Measurements from ENCODE around the gene SAMD8. TPM values are rescaled to one million over a fixed set of nuclear protein-coding genes. Genes with fewer than 3 reads are reported as not detected.

The SAMD8 gene
- total RNA-seq, 4 donors from 2014 or later: 19.9 to 36.8 (median 28.4) TPM

- no peaks in the 10 kb centered on the region for H3K27me3 ChIP-seq
- peak overlapping the region; percentile 74 to 97 (median 77) for H3K4me3 ChIP-seq (replicated peaks in 1 of 3)
- peaks cover 12 to 23% of the 10 kb centered on the region in 2 donors for H3K36me3 ChIP-seq
- no peaks in the 10 kb centered on the region for H3K9me3 ChIP-seq
- WGBS, 2 donors: 0 to 3% methylated on average over 19 of the region's 19 CpGs
- peak; percentile 84 to 88 for DNase-seq
- peaks cover 18 to 27% of the 10 kb centered on the region in 2 donors for H3K4me1 ChIP-seq
- H3K27ac ChIP-seq: peak overlapping the region; percentile 98 to 99 (median 99)
- TF ChIP-seq, protein P1, sequence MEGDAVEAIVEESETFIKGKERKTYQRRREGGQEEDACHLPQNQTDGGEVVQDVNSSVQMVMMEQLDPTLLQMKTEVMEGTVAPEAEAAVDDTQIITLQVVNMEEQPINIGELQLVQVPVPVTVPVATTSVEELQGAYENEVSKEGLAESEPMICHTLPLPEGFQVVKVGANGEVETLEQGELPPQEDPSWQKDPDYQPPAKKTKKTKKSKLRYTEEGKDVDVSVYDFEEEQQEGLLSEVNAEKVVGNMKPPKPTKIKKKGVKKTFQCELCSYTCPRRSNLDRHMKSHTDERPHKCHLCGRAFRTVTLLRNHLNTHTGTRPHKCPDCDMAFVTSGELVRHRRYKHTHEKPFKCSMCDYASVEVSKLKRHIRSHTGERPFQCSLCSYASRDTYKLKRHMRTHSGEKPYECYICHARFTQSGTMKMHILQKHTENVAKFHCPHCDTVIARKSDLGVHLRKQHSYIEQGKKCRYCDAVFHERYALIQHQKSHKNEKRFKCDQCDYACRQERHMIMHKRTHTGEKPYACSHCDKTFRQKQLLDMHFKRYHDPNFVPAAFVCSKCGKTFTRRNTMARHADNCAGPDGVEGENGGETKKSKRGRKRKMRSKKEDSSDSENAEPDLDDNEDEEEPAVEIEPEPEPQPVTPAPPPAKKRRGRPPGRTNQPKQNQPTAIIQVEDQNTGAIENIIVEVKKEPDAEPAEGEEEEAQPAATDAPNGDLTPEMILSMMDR (IDR thresholded peaks at IDR 0.05): no peak
- TF ChIP-seq POLR2A (IDR thresholded peaks at IDR 0.05): peak in 1 of 2 donors; percentile 62
- intact Hi-C loops (cut with DNase I): loop anchor here (5.0 kb wide), 1 partner anchor 98 kb away; the partner anchor contains the start of gene SAMD8
These were observed 98.4 kb downstream of the SAMD8 start for GRCh38 chr10:75209921-75210281.

GRCh38 chr10:75210282-75211006 lies 99.0 kb downstream of the SAMD8 start, which contains the start of gene VDAC2:
Gene VDAC2 (plus strand): TSS chr10:75210796. CDS start chr10:75211159, 363 bp downstream.
- Histone ChIP-seq H3K27me3 (no peaks in the 10 kb centered on the region), H3K4me3 (replicated peaks in 1 of 3) (peak within 1 kb of the TSS; percentile 77 to 97 (median 97)), H3K36me3 (peaks cover 17 to 29% of the 10 kb centered on the region in 2 donors), H3K4me1 (peaks cover 18 to 27% of the 10 kb centered on the region in 2 donors), H3K9me3 (no peaks in the 10 kb centered on the region), H3K27ac (peak within 1 kb of the TSS; percentile 98 to 99 (median 99))
- WGBS, 2 donors: 0% methylated on average over 9 to 11 of the region's 80 CpGs
- intact Hi-C loops (cut with DNase I): no loop called here
- peak; percentile 69 to 89 for TF ChIP-seq POLR2A (IDR thresholded peaks at IDR 0.05)
- TF ChIP-seq, protein P1 (IDR thresholded peaks at IDR 0.05): no peak
- DNase-seq: peak; percentile 89 to 90

GRCh38 chr10:75211007-75211691 lies 99.7 kb downstream of the SAMD8 start:
- 0% methylated on average over 27 to 30 of the region's 38 CpGs for WGBS, 2 donors
- peaks cover 25 to 36% of the 10 kb centered on the region in 2 donors for H3K36me3 ChIP-seq
- H3K4me1 ChIP-seq: peaks cover 21 to 27% of the 10 kb centered on the region in 2 donors

DNA sequence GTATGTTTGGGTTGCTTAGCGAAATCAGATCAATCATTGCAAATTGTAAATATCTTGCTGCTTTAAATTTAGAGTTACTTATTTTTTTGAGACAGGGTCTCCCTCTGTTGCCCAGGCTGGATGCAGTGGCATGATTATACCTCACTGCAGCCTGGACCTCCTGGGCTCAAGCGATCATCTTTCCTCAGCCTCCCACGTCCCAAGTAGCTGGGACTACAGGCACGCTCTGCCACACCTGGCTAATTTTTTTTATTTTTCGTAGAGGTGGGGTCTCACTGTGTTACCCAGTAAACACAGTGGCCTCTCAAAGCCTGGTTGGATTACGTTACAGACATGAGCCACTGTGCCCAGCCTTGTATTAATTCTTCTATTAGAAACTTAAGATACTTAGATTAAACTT lies 100.9 kb downstream of the SAMD8 start:
- no peaks in the 10 kb centered on the region for H3K9me3 ChIP-seq
- TF ChIP-seq, protein P1 (IDR thresholded peaks at IDR 0.05): no peak
- no peak for TF ChIP-seq POLR2A (IDR thresholded peaks at IDR 0.05)
- 87 to 88% methylated on average over 6 of the region's 6 CpGs for WGBS, 2 donors
- H3K27me3 ChIP-seq: no peaks in the 10 kb centered on the region
- peak overlapping the region in 1 of 3 donors; percentile 99 for H3K27ac ChIP-seq
- H3K4me3 ChIP-seq (replicated peaks in 1 of 3): no peak overlapping the region
- H3K4me1 ChIP-seq: peaks cover 22 to 26% of the 10 kb centered on the region in 2 donors
- DNase-seq: no peak
- H3K36me3 ChIP-seq: peaks cover 32 to 45% of the 10 kb centered on the region in 2 donors
- intact Hi-C loops (cut with DNase I): no loop called here

More at GRCh38 chr10:75211007-75211691, 99.7 kb downstream of the SAMD8 start:
- DNase-seq: no peak
- Histone ChIP-seq H3K4me3 (replicated peaks in 1 of 3) (peak overlapping the region; percentile 77 to 97 (median 97)), H3K27me3 (no peaks in the 10 kb centered on the region), H3K27ac (peak overlapping the region; percentile 98 to 99 (median 99)), H3K9me3 (no peaks in the 10 kb centered on the region)
- intact Hi-C loops (cut with DNase I): no loop called here
- TF ChIP-seq POLR2A (IDR thresholded peaks at IDR 0.05): no peak
- TF ChIP-seq, protein P1 (IDR thresholded peaks at IDR 0.05): no peak

All from thyroid gland (tissue), 4 donors.